D721Med (cell line): ENCODE data around the gene SYNPR.

Experiments
- DNase-seq: peaks from one replicate; pipeline ENCODE4 v3.0.0; 2011; ENCODE audit warnings: low spot score; ENCODE audit not compliant: insufficient read length
- FAIRE-seq: peaks from 2 replicates; lab custom pipeline; 2011; peaks lifted over from hg19 to GRCh38; lab: Jason Lieb, UNC
- CTCF ChIP-seq: IDR thresholded peaks from 2 replicates; pipeline ENCODE4 v1.5.1; 2012; ENCODE audit warnings: mild to moderate bottlenecking, control low read depth; ENCODE audit not compliant: insufficient read depth; ENCODE audit errors: missing control alignments

The SYNPR gene

DNA sequence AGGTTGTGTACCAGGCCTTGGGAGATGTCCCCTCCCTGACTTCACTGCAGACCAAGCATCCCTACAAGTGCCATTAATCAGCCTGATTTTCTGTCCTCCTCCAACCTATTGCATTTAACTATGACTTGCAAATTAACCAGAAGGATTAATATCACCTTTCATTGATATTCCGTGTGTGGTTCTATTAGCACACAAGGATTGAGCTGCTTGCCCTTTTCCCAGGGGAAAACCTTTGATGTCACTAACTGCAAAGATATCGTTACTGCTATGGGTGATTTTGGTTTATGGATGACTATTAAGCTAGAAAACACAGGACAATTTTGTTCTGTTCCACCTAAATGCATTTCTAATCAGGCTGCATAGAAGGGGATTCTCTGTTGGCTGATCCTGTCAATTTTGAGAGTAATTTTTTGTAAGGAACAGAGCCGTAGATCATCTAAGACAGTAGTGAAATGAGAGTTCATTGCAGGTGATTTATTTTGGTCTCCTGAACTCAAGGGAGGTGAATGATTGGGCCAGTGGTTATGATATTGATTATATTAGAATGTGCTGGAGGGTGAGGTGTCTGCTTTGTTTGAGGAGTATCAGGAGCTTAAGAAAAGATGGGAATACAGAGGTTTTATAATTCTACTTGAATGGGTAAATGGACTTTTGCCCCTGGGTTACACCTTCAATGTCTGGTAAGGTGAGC is 196.9 kb downstream of the SYNPR start:
- no peak for TF ChIP-seq CTCF
- DNase-seq = no peak
- no peak for FAIRE-seq

DNA sequence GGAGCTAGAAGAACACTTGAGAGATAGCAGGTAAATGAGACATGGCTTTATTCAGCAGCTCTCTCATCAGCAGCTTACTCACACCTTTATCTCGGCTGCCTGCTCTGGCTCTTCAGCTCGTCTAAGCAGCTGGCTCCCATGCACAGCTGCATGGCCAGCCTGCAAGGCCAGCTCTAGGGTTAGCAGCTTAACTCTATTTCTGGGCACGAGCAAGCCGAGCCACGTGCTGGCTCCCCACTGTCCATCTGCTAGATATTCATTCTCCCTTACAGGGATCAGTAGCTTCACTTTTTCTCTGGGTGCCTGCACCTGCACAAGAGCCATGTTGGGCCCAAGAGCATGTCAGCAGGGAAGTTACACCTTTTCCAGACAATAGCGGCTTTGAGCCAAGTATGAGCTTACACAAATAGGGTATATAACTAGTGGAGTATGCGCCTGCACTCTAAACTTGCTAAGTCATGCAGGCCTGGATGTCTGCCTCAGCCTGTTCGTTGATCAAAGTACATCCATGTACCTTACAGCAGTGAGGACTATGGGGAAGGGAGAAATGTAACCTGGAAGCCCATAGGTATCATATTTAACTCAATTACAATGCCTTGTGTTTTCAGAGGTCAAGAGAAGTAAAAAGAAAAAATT is 199.5 kb downstream of the SYNPR start:
- FAIRE-seq (no peak), DNase-seq (no peak)
- no peak for TF ChIP-seq CTCF

DNA sequence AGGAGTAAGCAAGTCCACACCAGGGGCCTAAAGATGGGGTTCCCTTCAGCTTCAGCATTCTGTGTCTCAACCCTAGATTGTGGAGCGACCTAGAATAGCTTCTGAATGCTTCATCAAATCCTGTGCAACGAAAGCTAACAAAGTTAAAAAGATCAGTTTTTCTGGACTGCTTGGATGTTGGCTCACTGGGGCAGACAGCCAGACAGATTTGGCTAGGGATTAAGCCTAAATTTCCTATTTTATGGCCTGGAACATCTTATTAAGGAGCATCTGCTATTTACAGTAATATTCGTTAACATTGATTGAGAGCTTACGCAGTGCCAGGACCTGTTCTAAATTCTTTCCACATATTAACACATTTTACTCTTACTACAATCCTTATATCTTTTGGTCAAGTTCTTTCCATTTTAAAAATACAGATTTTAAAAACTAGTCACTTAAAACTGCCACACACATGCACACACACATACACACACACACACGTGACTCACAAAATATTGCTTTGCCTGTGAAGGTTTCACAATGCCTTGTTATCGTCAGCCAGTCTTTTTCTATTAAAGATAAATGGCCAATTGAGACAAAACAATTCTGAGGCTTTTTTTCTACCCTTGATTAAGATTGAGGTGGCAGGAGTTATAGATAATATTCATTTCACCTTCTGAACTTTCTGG is 201.0 kb downstream of the SYNPR start:
- TF ChIP-seq CTCF = no peak
- FAIRE-seq (no peak), DNase-seq (no peak)

- TF ChIP-seq CTCF = no peak
- DNase-seq (no peak), FAIRE-seq (no peak)
Observed at GRCh38 chr3:63479661-63480035, 201.5 kb downstream of the SYNPR start.

GRCh38 chr3:63481627-63482026 is 203.5 kb downstream of the SYNPR start:
- no peak for FAIRE-seq
- TF ChIP-seq CTCF = no peak
- no peak for DNase-seq

- no peak for TF ChIP-seq CTCF
- FAIRE-seq (no peak), DNase-seq (no peak)
Observed at GRCh38 chr3:63482341-63482740, 204.2 kb downstream of the SYNPR start.

DNA sequence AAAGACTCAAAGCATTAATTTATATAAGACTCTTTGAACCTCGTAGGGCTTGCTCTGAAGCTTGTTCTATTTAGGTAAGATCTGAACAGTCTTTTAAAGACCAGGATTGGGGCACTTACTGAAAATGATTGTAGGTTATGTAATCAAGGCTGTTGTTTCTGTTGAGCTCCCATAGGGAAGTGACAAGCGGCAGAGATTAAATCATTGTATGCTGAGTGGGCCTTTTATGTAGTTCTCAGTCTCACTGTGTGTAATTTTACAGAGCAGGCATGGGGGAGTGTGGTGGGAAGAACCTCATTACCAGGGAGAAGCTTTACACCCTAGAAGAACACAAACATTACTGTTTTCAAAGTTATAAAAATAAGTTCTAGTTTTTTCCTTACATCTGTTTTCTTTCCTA is 214.4 kb downstream of the SYNPR start:
- no peak for TF ChIP-seq CTCF
- DNase-seq (no peak), FAIRE-seq (no peak)
